Measurements from ENCODE around the gene CYP27B1. TPM values are rescaled to one million over a fixed set of nuclear protein-coding genes. Genes with fewer than 3 reads are reported as not detected.

CYP27B1 gene
- total and polyA plus RNA-seq, 11 donors: 0.11 to 0.77 (median 0.19) TPM; not detected in 4

GRCh38 chr12:57771236-57771872 lies 4.5 kb upstream of the CYP27B1 start:
- intact Hi-C loops (cut with DNase I): no loop called here
- TF ChIP-seq POLR2A (IDR thresholded peaks at IDR 0.05) (no peak), CTCF (IDR thresholded peaks at IDR 0.05) (no peak)
- DNase-seq (peak; percentile 87 to 93 (median 89)), ATAC-seq (peak; percentile 39 to 82 (median 75))
- H3K9me3 ChIP-seq: no peaks in the 10 kb centered on the region
- WGBS, 4 donors: 4 to 7% (median 5%) methylated on average over 16 of the region's 16 CpGs
- peaks cover 0 to 12% (median 3%) of the 10 kb centered on the region in 9 donors for H3K27me3 ChIP-seq
- peak overlapping the region in 11 of 12 donors; percentile 81 to 95 (median 90) for H3K27ac ChIP-seq
- H3K36me3 ChIP-seq: peaks cover 0 to 35% (median 11%) of the 10 kb centered on the region in 9 donors
- H3K4me3 ChIP-seq: peak overlapping the region; percentile 59 to 94 (median 74)
- H3K4me1 ChIP-seq: peaks cover 3 to 36% (median 22%) of the 10 kb centered on the region in 12 donors

GRCh38 chr12:57770734-57771133 lies 3.9 kb upstream of the CYP27B1 start:
- WGBS, 4 donors: 88 to 91% (median 90%) methylated on average over 4 of the region's 4 CpGs
- ATAC-seq (no peak), DNase-seq (no peak)
- peak overlapping the region in 1 of 12 donors; percentile 79 for H3K4me3 ChIP-seq
- H3K9me3 ChIP-seq: no peaks in the 10 kb centered on the region
- peaks cover 0 to 18% (median 9%) of the 10 kb centered on the region in 9 donors for H3K27me3 ChIP-seq
- peak overlapping the region in 1 of 12 donors; percentile 94 for H3K27ac ChIP-seq
- TF ChIP-seq CTCF (IDR thresholded peaks at IDR 0.05): no peak
- TF ChIP-seq POLR2A (IDR thresholded peaks at IDR 0.05): no peak
- intact Hi-C loops (cut with DNase I): no loop called here
- peaks cover 7 to 42% (median 28%) of the 10 kb centered on the region in 12 donors for H3K4me1 ChIP-seq
- peaks cover 0 to 29% (median 7%) of the 10 kb centered on the region in 9 donors for H3K36me3 ChIP-seq

- TF ChIP-seq CTCF (IDR thresholded peaks at IDR 0.05) (no peak), POLR2A (IDR thresholded peaks at IDR 0.05) (no peak)
- Histone ChIP-seq H3K27me3 (peaks cover 3 to 29% (median 20%) of the 10 kb centered on the region in 9 donors), H3K4me1 (peaks cover 10 to 54% (median 39%) of the 10 kb centered on the region in 12 donors), H3K27ac (no peak overlapping the region), H3K4me3 (no peak overlapping the region), H3K36me3 (peaks cover 0 to 24% (median 4%) of the 10 kb centered on the region in 9 donors), H3K9me3 (no peaks in the 10 kb centered on the region)
- intact Hi-C loops (cut with DNase I): no loop called here
- 95 to 97% (median 96%) methylated on average over 11 of the region's 11 CpGs for WGBS, 4 donors
- ATAC-seq: no peak
- DNase-seq: no peak
These were observed 2.7 kb upstream of the CYP27B1 start for GRCh38 chr12:57769594-57769993.

- Histone ChIP-seq H3K27me3 (peaks cover 9 to 44% (median 34%) of the 10 kb centered on the region in 9 donors), H3K27ac (no peak overlapping the region), H3K9me3 (no peaks in the 10 kb centered on the region), H3K4me1 (peaks cover 10 to 48% (median 34%) of the 10 kb centered on the region in 12 donors), H3K36me3 (peaks cover 0 to 24% (median 4%) of the 10 kb centered on the region in 9 donors), H3K4me3 (no peak overlapping the region)
- ATAC-seq (no peak), DNase-seq (no peak)
- intact Hi-C loops (cut with DNase I): no loop called here
- no peak for TF ChIP-seq CTCF (IDR thresholded peaks at IDR 0.05)
- TF ChIP-seq POLR2A (IDR thresholded peaks at IDR 0.05): no peak
- 93 to 97% (median 95%) methylated on average over 3 of the region's 3 CpGs for WGBS, 4 donors
These were observed 998 bp upstream of the CYP27B1 start for GRCh38 chr12:57767876-57768275.
